Lower leg skin (tissue), 3 donors: ENCODE results near the gene ZKSCAN2.

Experiments used
- CTCF ChIP-seq, 3 donors: fragments of 450-650 bp; IDR thresholded peaks; one replicate each; pipeline ENCODE4 v1.5.1; 2016; ENCODE audit warnings: antibody characterized with exemption in 3 of 3, mild to moderate bottlenecking in 3 of 3, moderate library complexity in 2 of 3
- POLR2A ChIP-seq, 2 donors: fragments of 450-650 bp; IDR thresholded peaks; one replicate each; pipeline ENCODE4 v1.6.1; 2016 to 2017; ENCODE audit warnings: antibody characterized with exemption in 2 of 2, mild to moderate bottlenecking in 1 of 2, moderate library complexity in 1 of 2

- TF ChIP-seq CTCF (IDR thresholded peaks at IDR 0.05), result no peak
- no peak for TF ChIP-seq POLR2A (IDR thresholded peaks at IDR 0.05)
Measured at GRCh38 chr16:25258861-25259179, 1.2 kb upstream of the ZKSCAN2 start.
